Measurements from ENCODE around the gene MTRR.

- TF ChIP-seq CTCF (IDR thresholded peaks at IDR 0.05) (no peak), POLR2A (IDR thresholded peaks at IDR 0.05; ENCODE audit: low read depth) (no peak), POLR2AphosphoS5 (IDR thresholded peaks at IDR 0.05) (no peak)
Measured at GRCh38 chr5:7902201-7902600, 33.3 kb downstream of the MTRR start.

All from esophagus muscularis mucosa (tissue), 3 donors.